SK-N-SH (cell line): ENCODE results near the gene ARIH2. TPM values are rescaled to one million over a fixed set of nuclear protein-coding genes. Genes with fewer than 3 reads are reported as not detected.

Experiments
- CTCF ChIA-PET: fragments of 300-600, 350-600 bp; formaldehyde crosslinking; extraction: SDS; loops from one replicate; lab custom pipeline; 2021; lab: Yijun Ruan, JAX
- POLR2A ChIA-PET: fragments of 350-600 bp; sonication (Branson Sonifier 250); formaldehyde crosslinking; extraction: SDS; loops from one replicate; lab custom pipeline; 2020; ENCODE audit warnings: antibody characterized with exemption, inconsistent platforms; lab: Yijun Ruan, JAX
- DNase-seq: peaks from one replicate; pipeline ENCODE4 v3.0.0; 2012
- H2AFZ ChIP-seq: fragments of 200-600 bp; sonication (generic); 2 replicates; pipeline ENCODE4 v1.8.1; 2016; ENCODE audit warnings: antibody characterized with exemption, mild to moderate bottlenecking, low read depth
- H3F3A ChIP-seq: fragments of 200-600 bp; sonication (generic); replicated peaks from 2 replicates; pipeline ENCODE3; 2016; ENCODE audit warnings: antibody characterized with exemption, mild to moderate bottlenecking; ENCODE audit not compliant: insufficient read depth
- H3K27ac ChIP-seq, 2 experiments: fragments of 200-500 bp in 1 of 2; fragments of 200-600 bp in 1 of 2; sonication (Bioruptor generic) in 1 of 2; sonication (generic), shearing (Covaris generic) in 1 of 2; 2 replicates each; pipeline versions ENCODE4 v1.5.1 to v1.6.1; 2014 to 2016; ENCODE audit warnings: low read depth in 2 of 2, inconsistent platforms in 1 of 2, low read length in 1 of 2, mild to moderate bottlenecking in 1 of 2, mixed read lengths in 1 of 2
- H3K27me3 ChIP-seq: fragments of 200-600 bp; sonication (generic), shearing (Covaris generic); 2 replicates; pipeline ENCODE4 v1.6.1; 2016; ENCODE audit warnings: mixed run types; ENCODE audit not compliant: insufficient read depth
- H3K36me3 ChIP-seq, 2 experiments: fragments of 200-500 bp in 1 of 2; fragments of 200-600 bp in 1 of 2; sonication (Bioruptor generic) in 1 of 2; sonication (generic) in 1 of 2; replicated peaks in 1 of 2; 2 replicates each; pipeline versions ENCODE3 to v1.5.1; 2014 to 2016; ENCODE audit warnings: low read length in 1 of 2, mild to moderate bottlenecking in 1 of 2; ENCODE audit not compliant: insufficient read depth in 2 of 2, control insufficient read depth in 1 of 2
- H3K4me1 ChIP-seq, 2 experiments: fragments of 200-500 bp in 1 of 2; fragments of 200-600 bp in 1 of 2; sonication (Bioruptor generic) in 1 of 2; sonication (generic), shearing (Covaris generic) in 1 of 2; 2 replicates each; pipeline versions ENCODE4 v1.5.1 to v1.6.1; 2014 to 2016; ENCODE audit warnings: low read depth in 1 of 2, low read length in 1 of 2, mixed run types in 1 of 2; ENCODE audit not compliant: insufficient read depth in 2 of 2, control insufficient read depth in 1 of 2
- H3K4me2 ChIP-seq: fragments of 200-600 bp; sonication (generic), shearing (Covaris generic); 2 replicates; pipeline ENCODE4 v1.6.1; 2017; ENCODE audit warnings: mixed run types
- H3K4me3 ChIP-seq, 2 experiments: fragments of 200-500 bp in 1 of 2; fragments of 200-600 bp in 1 of 2; sonication (Bioruptor generic) in 1 of 2; sonication (generic), shearing (Covaris generic) in 1 of 2; 2 replicates each; pipeline versions ENCODE4 v1.5.1 to v1.8.1; 2014 to 2016; ENCODE audit warnings: low read depth in 2 of 2, inconsistent platforms in 1 of 2, low read length in 1 of 2, mild to moderate bottlenecking in 1 of 2, mixed read lengths in 1 of 2, moderate library complexity in 1 of 2
- H3K79me2 ChIP-seq: fragments of 200-600 bp; sonication (generic); 2 replicates; pipeline ENCODE4 v1.8.1; 2017; ENCODE audit warnings: mild to moderate bottlenecking; ENCODE audit not compliant: insufficient read depth
- H3K9ac ChIP-seq: fragments of 200-600 bp; sonication (generic); 2 replicates; pipeline ENCODE4 v1.6.1; 2017; ENCODE audit warnings: mixed run types
- H3K9me2 ChIP-seq: fragments of 200-600 bp; sonication (generic); 2 replicates; pipeline ENCODE4 v1.6.1; 2017; ENCODE audit warnings: mixed run types
- H3K9me3 ChIP-seq: fragments of 200-600 bp; sonication (generic); 2 replicates; pipeline ENCODE4 v1.6.1; 2017; ENCODE audit warnings: mixed run types, mild to moderate bottlenecking, moderate library complexity
- H4K20me1 ChIP-seq: fragments of 200-600 bp; sonication (generic); 2 replicates; pipeline ENCODE4 v1.6.1; 2017; ENCODE audit warnings: mild to moderate bottlenecking, mixed run types; ENCODE audit not compliant: insufficient read depth
- CHD2 ChIP-seq: fragments of 150-350 bp; IDR thresholded peaks from 2 replicates; pipeline ENCODE4 v1.6.1; 2018; ENCODE audit warnings: low read length; ENCODE audit not compliant: partially characterized antibody
- EP300 ChIP-seq, 2 experiments: IDR thresholded peaks; 2 replicates each; pipeline versions ENCODE4 v1.4.0 to v1.6.1; 2012; ENCODE audit warnings: borderline replicate concordance in 1 of 2, low read depth in 1 of 2, low read length in 1 of 2
- FOXJ3 ChIP-seq: sonication (generic); formaldehyde crosslinking; IDR thresholded peaks from 2 replicates; pipeline ENCODE4 v1.5.1; 2020; ENCODE audit warnings: mild to moderate bottlenecking, missing genetic modification reagents
- FOXM1 ChIP-seq: IDR thresholded peaks from 2 replicates; pipeline ENCODE4 v1.4.0; 2012; ENCODE audit warnings: low read depth, mild to moderate bottlenecking
- GABPA ChIP-seq: IDR thresholded peaks from 2 replicates; pipeline ENCODE4 v1.4.0; 2012; ENCODE audit warnings: low read depth, mild to moderate bottlenecking
- JUND ChIP-seq: IDR thresholded peaks from 2 replicates; pipeline ENCODE4 v1.4.0; 2012
- MEF2A ChIP-seq: IDR thresholded peaks from 2 replicates; pipeline ENCODE4 v1.4.0; 2012; ENCODE audit warnings: low read depth, borderline replicate concordance
- NFIC ChIP-seq: IDR thresholded peaks from 2 replicates; pipeline ENCODE4 v1.4.0; 2012; ENCODE audit warnings: borderline replicate concordance
- NRF1 ChIP-seq: IDR thresholded peaks from 2 replicates; pipeline ENCODE4 v1.6.1; 2012; ENCODE audit warnings: low read depth, mild to moderate bottlenecking, low read length
- POLR2AphosphoS5 ChIP-seq: IDR thresholded peaks from 2 replicates; pipeline ENCODE4 v1.6.1; 2012; ENCODE audit warnings: low read depth, low read length
- RAD21 ChIP-seq: IDR thresholded peaks from 2 replicates; pipeline ENCODE4 v1.6.1; 2012; ENCODE audit warnings: mild to moderate bottlenecking, low read length
- RCOR1 ChIP-seq: fragments of 150-350 bp; IDR thresholded peaks from 2 replicates; pipeline ENCODE4 v1.6.1; 2017; ENCODE audit warnings: antibody characterized with exemption, low read length
- RFX5 ChIP-seq: IDR thresholded peaks from 2 replicates; pipeline ENCODE4 v1.6.1; 2012; ENCODE audit warnings: mild to moderate bottlenecking, improper control_type of control experiment, low read length
- SIN3A ChIP-seq: IDR thresholded peaks from 2 replicates; pipeline ENCODE4 v1.6.1; 2012; ENCODE audit warnings: low read depth, mild to moderate bottlenecking, low read length, moderate library complexity, borderline replicate concordance
- SMC3 ChIP-seq: IDR thresholded peaks from 2 replicates; pipeline ENCODE4 v1.6.1; 2012; ENCODE audit warnings: low read depth, low read length, improper control_type of control experiment
- TAF1 ChIP-seq: IDR thresholded peaks from 2 replicates; pipeline ENCODE4 v1.6.1; 2012; ENCODE audit warnings: low read depth, mild to moderate bottlenecking, low read length, moderate library complexity, borderline replicate concordance
- TCF12 ChIP-seq: IDR thresholded peaks from 2 replicates; pipeline ENCODE4 v1.4.0; 2012
- TEAD4 ChIP-seq: IDR thresholded peaks from 2 replicates; pipeline ENCODE4 v1.4.0; 2012; ENCODE audit warnings: mild to moderate bottlenecking, borderline replicate concordance; ENCODE audit not compliant: insufficient read depth
- whole genome bisulfite sequencing: methylation state at CpG from one replicate; pipeline ENCODE4 v1.1.6; 2017; ENCODE audit warnings: low lambda C conversion rate; 5-methylcytosine and 5-hydroxymethylcytosine counted together
- polyA plus RNA-seq, 3 experiments: library from polyadenylated mRNA; depleted of rRNA; stranded (reverse); fragments of >200 nt; gene quantifications; 2 replicates each; pipeline ENCODE4 v1.2.3, GENCODE V29; 2012
- TF ChIP-seq, protein P1 (sequence below): fragments of 200-600 bp; sonication (generic); IDR thresholded peaks from 2 replicates; pipeline ENCODE4 v1.6.1; 2017; ENCODE audit warnings: antibody characterized with exemption, mild to moderate bottlenecking, moderate library complexity
- TF ChIP-seq, protein P2 (sequence below): IDR thresholded peaks from 2 replicates; pipeline ENCODE4 v1.4.0; 2012; ENCODE audit warnings: low read depth, borderline replicate concordance

Gene ARIH2
- polyA plus RNA-seq, 1 of the 3 experiments (the other 2 are of a cell fraction), result 69.7 TPM

DNA sequence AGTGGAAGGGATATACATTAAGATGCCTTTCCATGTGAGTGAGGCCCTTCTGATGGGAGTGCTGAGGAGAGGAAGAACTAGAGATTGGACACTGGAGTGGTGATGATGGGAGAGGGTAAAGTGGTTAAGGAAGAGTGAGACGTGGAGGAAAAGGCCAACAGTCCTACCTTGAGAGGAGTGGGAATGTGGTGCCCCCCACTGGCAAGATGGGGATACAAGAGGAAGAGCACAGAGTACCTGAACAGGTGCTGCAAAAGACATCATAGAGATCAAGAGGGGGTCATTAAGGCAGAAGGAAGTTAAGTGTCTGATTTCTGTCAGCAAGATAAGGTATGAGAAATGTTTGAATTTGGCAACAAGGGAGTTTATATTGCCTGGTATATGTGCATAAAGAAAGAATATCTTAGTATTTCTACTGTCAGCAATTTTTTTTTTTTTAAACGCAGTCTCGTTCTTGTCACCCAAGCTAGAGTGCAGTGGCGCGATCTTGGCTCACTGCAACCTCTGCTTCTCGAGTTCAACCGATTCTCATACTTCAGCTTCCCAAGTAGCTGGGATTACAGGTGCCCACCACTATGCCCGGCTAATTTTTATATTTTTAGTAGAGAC, 34.0 kb downstream of the ARIH2 start:
- H3K4me3 ChIP-seq, result no peak overlapping the region
- peak; percentile 36 for DNase-seq
- ChIA-PET CTCF (interaction anchor here (0.6 to 1.7 kb wide), 5 partner anchors 9 to 35 kb away, joined by 3 to 6 read pairs (median 3); no protein-coding TSS in a partner anchor), POLR2A (no interaction called here)
- H3K4me1 ChIP-seq, result peaks cover 0 to 7% of the 10 kb centered on the region in 2 experiments; a peak in 1 of 4 replicates
- WGBS, result 95% methylated on average over 8 of the region's 8 CpGs
- no peak for TF ChIP-seq EP300 (IDR thresholded peaks at IDR 0.05; ENCODE audit: borderline replicate concordance in 1 of 2, low read depth in 1 of 2, low read length in 1 of 2)
- TF ChIP-seq RAD21, result peak; percentile 57
- no peak for TF ChIP-seq CHD2
- 0 out of 2 replicates have a peak, but pooled peaks have one; percentile 13 for TF ChIP-seq SMC3
- TF ChIP-seq, protein P1, sequence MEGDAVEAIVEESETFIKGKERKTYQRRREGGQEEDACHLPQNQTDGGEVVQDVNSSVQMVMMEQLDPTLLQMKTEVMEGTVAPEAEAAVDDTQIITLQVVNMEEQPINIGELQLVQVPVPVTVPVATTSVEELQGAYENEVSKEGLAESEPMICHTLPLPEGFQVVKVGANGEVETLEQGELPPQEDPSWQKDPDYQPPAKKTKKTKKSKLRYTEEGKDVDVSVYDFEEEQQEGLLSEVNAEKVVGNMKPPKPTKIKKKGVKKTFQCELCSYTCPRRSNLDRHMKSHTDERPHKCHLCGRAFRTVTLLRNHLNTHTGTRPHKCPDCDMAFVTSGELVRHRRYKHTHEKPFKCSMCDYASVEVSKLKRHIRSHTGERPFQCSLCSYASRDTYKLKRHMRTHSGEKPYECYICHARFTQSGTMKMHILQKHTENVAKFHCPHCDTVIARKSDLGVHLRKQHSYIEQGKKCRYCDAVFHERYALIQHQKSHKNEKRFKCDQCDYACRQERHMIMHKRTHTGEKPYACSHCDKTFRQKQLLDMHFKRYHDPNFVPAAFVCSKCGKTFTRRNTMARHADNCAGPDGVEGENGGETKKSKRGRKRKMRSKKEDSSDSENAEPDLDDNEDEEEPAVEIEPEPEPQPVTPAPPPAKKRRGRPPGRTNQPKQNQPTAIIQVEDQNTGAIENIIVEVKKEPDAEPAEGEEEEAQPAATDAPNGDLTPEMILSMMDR, result peak; percentile 53
- H3K36me3 ChIP-seq, result peaks cover 0 to 16% of the 10 kb centered on the region in 2 experiments
- H3K27ac ChIP-seq, result no peak overlapping the region
- no peak overlapping the region for H3K4me2 ChIP-seq
- H4K20me1 ChIP-seq, result peaks cover 26% of the 10 kb centered on the region
- H3K9me3 ChIP-seq, result no peaks in the 10 kb centered on the region
- no peak overlapping the region for H3K9ac ChIP-seq
- no peak overlapping the region for H2AFZ ChIP-seq
- no peaks in the 10 kb centered on the region for H3K27me3 ChIP-seq
- H3F3A ChIP-seq, result peaks cover 10% of the 10 kb centered on the region
- no peaks in the 10 kb centered on the region for H3K9me2 ChIP-seq
- peaks cover 85% of the 10 kb centered on the region for H3K79me2 ChIP-seq

DNA sequence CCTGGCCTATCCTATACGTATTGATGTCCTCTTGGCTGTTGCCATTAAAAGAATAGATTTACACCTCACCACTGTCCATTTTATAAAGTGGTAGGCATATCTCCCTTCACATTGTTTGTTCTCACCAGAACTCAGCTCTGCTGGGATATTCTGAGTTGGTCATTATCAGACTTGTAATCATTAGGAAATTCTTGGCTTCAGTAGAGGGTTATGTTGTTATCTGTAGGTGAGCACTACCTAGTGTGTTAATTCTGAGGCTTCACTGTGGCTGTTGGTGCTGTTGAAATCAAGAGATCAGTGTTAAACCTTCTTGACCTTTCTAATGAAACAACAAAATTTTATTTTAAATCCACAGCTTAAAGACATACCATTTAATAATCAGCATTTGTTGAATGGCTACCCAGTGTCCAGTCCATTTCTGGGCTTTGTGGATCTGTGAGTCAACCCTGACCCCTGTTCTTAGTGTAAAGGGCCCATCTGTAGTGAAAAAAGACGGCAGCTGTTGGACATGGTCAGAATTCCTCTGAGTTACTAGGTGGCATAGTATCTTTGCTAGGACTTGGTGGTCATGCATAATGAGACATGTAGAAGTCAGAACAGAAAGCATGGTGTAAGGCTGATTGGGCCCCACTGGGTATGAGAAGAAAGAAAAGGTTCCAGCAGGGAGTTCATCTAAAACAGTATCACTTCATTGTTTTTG, 38.5 kb downstream of the ARIH2 start:
- no peak overlapping the region for H3K4me3 ChIP-seq
- 93% methylated on average over 2 of the region's 2 CpGs for WGBS
- H3F3A ChIP-seq, result peaks cover 4% of the 10 kb centered on the region
- no peak for TF ChIP-seq MEF2A
- TF ChIP-seq TAF1, result no peak
- no peak for TF ChIP-seq NFIC
- TF ChIP-seq RCOR1, result no peak
- TF ChIP-seq, protein P2, sequence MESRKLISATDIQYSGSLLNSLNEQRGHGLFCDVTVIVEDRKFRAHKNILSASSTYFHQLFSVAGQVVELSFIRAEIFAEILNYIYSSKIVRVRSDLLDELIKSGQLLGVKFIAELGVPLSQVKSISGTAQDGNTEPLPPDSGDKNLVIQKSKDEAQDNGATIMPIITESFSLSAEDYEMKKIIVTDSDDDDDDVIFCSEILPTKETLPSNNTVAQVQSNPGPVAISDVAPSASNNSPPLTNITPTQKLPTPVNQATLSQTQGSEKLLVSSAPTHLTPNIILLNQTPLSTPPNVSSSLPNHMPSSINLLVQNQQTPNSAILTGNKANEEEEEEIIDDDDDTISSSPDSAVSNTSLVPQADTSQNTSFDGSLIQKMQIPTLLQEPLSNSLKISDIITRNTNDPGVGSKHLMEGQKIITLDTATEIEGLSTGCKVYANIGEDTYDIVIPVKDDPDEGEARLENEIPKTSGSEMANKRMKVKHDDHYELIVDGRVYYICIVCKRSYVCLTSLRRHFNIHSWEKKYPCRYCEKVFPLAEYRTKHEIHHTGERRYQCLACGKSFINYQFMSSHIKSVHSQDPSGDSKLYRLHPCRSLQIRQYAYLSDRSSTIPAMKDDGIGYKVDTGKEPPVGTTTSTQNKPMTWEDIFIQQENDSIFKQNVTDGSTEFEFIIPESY, result no peak
- TF ChIP-seq POLR2AphosphoS5, result no peak
- TF ChIP-seq TEAD4, result no peak
- TF ChIP-seq JUND, result no peak
- TF ChIP-seq GABPA, result no peak
- no peak for TF ChIP-seq RFX5
- no peak for TF ChIP-seq FOXM1
- no peak for TF ChIP-seq TCF12
- TF ChIP-seq FOXJ3 (CRISPR knock-in tag), result no peak
- no peak for TF ChIP-seq SIN3A
- TF ChIP-seq RAD21, result no peak
- no peak for TF ChIP-seq NRF1
- TF ChIP-seq SMC3, result no peak
- no peak overlapping the region for H3K9ac ChIP-seq
- H3K9me2 ChIP-seq, result no peaks in the 10 kb centered on the region
- no peaks in the 10 kb centered on the region for H3K9me3 ChIP-seq
- no peak for DNase-seq
- CTCF ChIA-PET, result interaction anchor here (0.6 to 1.0 kb wide), 2 partner anchors 15 to 57 kb away, joined by 3 to 5 read pairs; no protein-coding TSS in a partner anchor
- 0 out of 2 replicates have a peak, but pooled peaks cover 8% of the 10 kb centered on the region for H4K20me1 ChIP-seq
- POLR2A ChIA-PET, result no interaction called here
- H3K4me1 ChIP-seq, result no peaks in the 10 kb centered on the region
- H3K36me3 ChIP-seq, result peaks cover 5 to 28% of the 10 kb centered on the region in 2 experiments
- H3K27me3 ChIP-seq, result no peaks in the 10 kb centered on the region
- no peak overlapping the region for H3K4me2 ChIP-seq
- H2AFZ ChIP-seq, result no peak overlapping the region
- peaks cover 66% of the 10 kb centered on the region for H3K79me2 ChIP-seq
- H3K27ac ChIP-seq, result no peak overlapping the region
